ENCODE measurements around the gene DIP2C.
A peak's percentile ranks its signal among the peaks of the same experiment; 100 is the strongest.
"Not testable (repeated sequence)": the region's sequence is repeated elsewhere in the genome, so short reads cannot be mapped to it uniquely, and the experiment has no call there.

The DIP2C gene

DNA sequence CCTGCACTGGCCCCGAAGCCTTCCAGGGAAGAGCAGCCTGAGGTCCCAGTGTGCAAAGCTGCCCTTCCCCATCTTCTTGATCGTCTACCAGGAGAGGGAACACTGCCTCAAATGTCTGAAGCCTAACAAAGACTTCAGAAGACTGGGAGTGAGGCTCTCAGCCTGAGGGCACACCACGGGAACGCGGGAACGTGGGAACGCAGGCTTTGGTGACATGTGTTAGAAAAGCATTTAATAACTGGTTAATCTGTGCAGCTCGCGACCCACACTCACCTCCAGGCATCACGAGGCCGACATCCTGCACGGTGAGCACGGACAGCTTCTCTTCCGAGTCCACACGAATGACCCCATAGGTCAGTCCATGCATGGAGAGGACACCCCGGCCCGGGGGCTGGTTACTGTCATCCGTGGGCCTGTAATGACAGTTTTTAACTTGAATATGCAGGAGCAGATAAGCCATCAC, 320.2 kb downstream of the DIP2C start:
- no peak for TF ChIP-seq ZNF384 (IDR thresholded peaks at IDR 0.05)
- ChIA-PET CTCF (no interaction called here), POLR2A (no interaction called here)
- no peak for DNase-seq (ENCODE audit: extremely low spot score)

GRCh38 chr10:368579-369220, 320.8 kb downstream of the DIP2C start:
- ChIA-PET POLR2A (no interaction called here), CTCF (interaction anchor here (0.6 kb wide), 1 partner anchor 16 kb away, joined by 4 read pairs; no protein-coding TSS in a partner anchor)
- TF ChIP-seq LEF1 (IDR thresholded peaks at IDR 0.05; ENCODE audit: borderline replicate concordance), result no peak
- TF ChIP-seq ARNT (IDR thresholded peaks at IDR 0.05), result no peak
- no peak for TF ChIP-seq ZNF384 (IDR thresholded peaks at IDR 0.05)
- TF ChIP-seq FOXM1 (IDR thresholded peaks at IDR 0.05; ENCODE audit: borderline replicate concordance), result no peak
- no peak for TF ChIP-seq BHLHE40 (IDR thresholded peaks at IDR 0.05; ENCODE audit: borderline replicate concordance)
- no peak for TF ChIP-seq SUZ12 (IDR thresholded peaks at IDR 0.05)
- no peak for TF ChIP-seq CTBP1 (IDR thresholded peaks at IDR 0.05; ENCODE audit: borderline replicate concordance)
- TF ChIP-seq TARDBP (IDR thresholded peaks at IDR 0.05), result no peak
- no peak for TF ChIP-seq FOXA1 (IDR thresholded peaks at IDR 0.05)
- TF ChIP-seq SP1 (IDR thresholded peaks at IDR 0.05), result no peak
- no peak for TF ChIP-seq L3MBTL2 (conservative IDR thresholded peaks at IDR 0.05)
- no peak for TF ChIP-seq NFRKB (IDR thresholded peaks at IDR 0.05)
- no peak for TF ChIP-seq HDGF (IDR thresholded peaks at IDR 0.05; ENCODE audit: borderline replicate concordance)
- TF ChIP-seq PKNOX1 (IDR thresholded peaks at IDR 0.05), result no peak
- TF ChIP-seq FOXK2 (IDR thresholded peaks at IDR 0.05), result no peak
- TF ChIP-seq ELF4 (IDR thresholded peaks at IDR 0.05), result no peak
- DNase-seq (ENCODE audit: extremely low spot score), result no peak

- DNase-seq (ENCODE audit: extremely low spot score); POLR2A ChIA-PET: not testable (repeated sequence)
- CTCF ChIA-PET, result interaction anchor here (0.6 kb wide), 1 partner anchor 15 kb away, joined by 4 read pairs; no protein-coding TSS in a partner anchor
These were observed 321.4 kb downstream of the DIP2C start for GRCh38 chr10:368107-368506.

DNA sequence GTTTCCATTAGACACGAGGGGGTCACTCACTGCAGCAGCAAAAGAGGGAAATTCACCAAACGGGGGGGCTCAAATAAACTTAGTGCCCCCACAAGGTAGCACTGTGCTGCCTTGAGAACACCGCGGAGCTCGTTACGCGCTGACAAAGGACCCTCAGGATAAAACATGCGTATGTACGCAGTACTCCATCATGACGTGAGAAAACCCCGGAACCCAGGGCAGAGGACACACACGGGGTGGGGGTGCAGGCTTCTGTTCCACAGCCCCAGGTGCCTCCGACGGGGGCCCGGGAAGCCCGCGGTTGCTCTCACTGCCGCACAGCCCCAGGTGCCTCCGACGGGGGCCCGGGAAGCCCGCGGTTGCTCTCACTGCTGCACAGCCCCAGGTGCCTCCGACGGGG, 321.8 kb downstream of the DIP2C start:
- no peak for TF ChIP-seq FOXK2 (IDR thresholded peaks at IDR 0.05)
- no peak for TF ChIP-seq L3MBTL2 (conservative IDR thresholded peaks at IDR 0.05)
- no peak for TF ChIP-seq BHLHE40 (IDR thresholded peaks at IDR 0.05; ENCODE audit: borderline replicate concordance)
- no peak for TF ChIP-seq FOXM1 (IDR thresholded peaks at IDR 0.05; ENCODE audit: borderline replicate concordance)
- no peak for TF ChIP-seq ELF4 (IDR thresholded peaks at IDR 0.05)
- TF ChIP-seq SP1 (IDR thresholded peaks at IDR 0.05), result no peak
- TF ChIP-seq FOXA1 (IDR thresholded peaks at IDR 0.05), result no peak
- DNase-seq (ENCODE audit: extremely low spot score), result no peak
- CTCF ChIA-PET, result no interaction called here
- POLR2A ChIA-PET, result no interaction called here

GRCh38 chr10:366186-366585, 323.3 kb downstream of the DIP2C start:
- CTCF ChIA-PET, result no interaction called here
- POLR2A ChIA-PET, result no interaction called here
- no peak for DNase-seq (ENCODE audit: extremely low spot score)
- TF ChIP-seq ZNF384 (IDR thresholded peaks at IDR 0.05) (no peak), HDGF (IDR thresholded peaks at IDR 0.05; ENCODE audit: borderline replicate concordance) (no peak), FOXA1 (IDR thresholded peaks at IDR 0.05) (no peak), CTBP1 (IDR thresholded peaks at IDR 0.05; ENCODE audit: borderline replicate concordance) (no peak), FOXK2 (IDR thresholded peaks at IDR 0.05) (no peak), TARDBP (IDR thresholded peaks at IDR 0.05) (no peak), FOXM1 (IDR thresholded peaks at IDR 0.05; ENCODE audit: borderline replicate concordance) (no peak)

GRCh38 chr10:364267-364775, 325.1 kb downstream of the DIP2C start:
- no peak for DNase-seq (ENCODE audit: extremely low spot score)
- CTCF ChIA-PET, result no interaction called here
- TF ChIP-seq ARNT (IDR thresholded peaks at IDR 0.05) (no peak), HDGF (IDR thresholded peaks at IDR 0.05; ENCODE audit: borderline replicate concordance) (no peak), CTBP1 (IDR thresholded peaks at IDR 0.05; ENCODE audit: borderline replicate concordance) (no peak)
- POLR2A ChIA-PET, result no interaction called here

DNA sequence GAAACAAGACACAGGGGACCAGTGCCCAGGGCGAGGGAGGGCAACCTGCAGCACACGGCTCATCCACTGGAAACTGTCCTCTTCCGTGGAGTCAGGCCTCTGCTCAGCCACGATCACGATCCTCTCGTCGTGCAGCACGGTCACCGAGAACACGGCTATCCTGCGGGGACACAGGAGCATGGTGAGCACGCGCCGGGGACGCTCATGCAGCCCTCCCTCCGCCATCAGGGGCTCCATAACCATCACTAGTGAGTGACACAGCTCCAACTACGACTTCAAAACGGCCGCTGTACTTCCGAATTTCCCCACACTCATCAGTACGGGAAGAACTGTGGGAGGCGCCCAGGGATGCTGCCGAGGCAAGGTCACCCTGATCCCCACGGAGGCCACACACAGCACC, 326.3 kb downstream of the DIP2C start:
- TF ChIP-seq TARDBP (IDR thresholded peaks at IDR 0.05) (no peak), L3MBTL2 (conservative IDR thresholded peaks at IDR 0.05) (no peak)
- POLR2A ChIA-PET, result no interaction called here
- no peak for DNase-seq (ENCODE audit: extremely low spot score)
- CTCF ChIA-PET, result no interaction called here

DNA sequence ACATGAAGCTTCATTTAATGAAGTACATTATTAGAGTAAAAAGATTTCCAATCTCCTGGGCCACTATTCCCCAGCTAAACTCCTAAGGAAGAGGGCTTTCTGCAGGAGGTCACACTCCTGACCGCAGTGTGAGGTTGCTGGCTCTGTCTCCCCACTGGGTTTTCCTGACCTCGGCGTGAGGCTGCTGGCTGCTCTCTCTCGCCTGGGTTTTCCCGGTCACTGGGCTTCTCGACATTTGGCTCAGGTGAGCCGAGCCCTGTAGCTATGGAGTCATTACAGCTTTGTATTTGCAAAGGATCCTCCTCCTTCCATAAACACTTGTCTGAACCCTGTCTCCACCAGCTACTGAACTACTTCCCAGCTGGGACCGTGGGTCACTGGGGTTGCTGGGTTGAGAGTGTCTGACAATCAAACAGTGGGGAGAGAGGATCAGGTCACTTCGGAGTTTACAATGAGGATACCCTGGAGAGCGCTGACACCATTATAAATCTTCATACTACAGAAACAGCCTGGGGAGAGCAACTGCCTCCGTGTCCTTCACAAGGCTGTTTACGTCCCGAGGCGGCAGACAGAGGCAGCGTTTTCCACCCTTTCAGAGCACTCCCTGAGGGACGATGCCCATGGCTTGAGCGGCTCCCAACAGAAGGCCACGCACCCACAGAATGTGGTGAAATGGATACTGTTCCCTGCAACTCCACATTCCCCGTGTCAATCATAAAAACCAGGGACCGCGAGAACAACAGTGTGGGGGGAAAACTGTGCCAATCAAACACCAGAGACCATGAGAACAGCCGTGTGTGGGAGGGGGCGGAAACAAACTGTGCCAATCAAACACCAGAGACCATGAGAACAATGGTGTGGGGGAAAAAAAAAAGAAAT, 328.0 kb downstream of the DIP2C start:
- POLR2A ChIA-PET, result no interaction called here
- CTCF ChIA-PET, result no interaction called here
- DNase-seq (ENCODE audit: extremely low spot score), result no peak
- TF ChIP-seq ZNF384 (IDR thresholded peaks at IDR 0.05) (no peak), FOXK2 (IDR thresholded peaks at IDR 0.05) (no peak), L3MBTL2 (conservative IDR thresholded peaks at IDR 0.05) (peak; percentile 42), FOXA1 (IDR thresholded peaks at IDR 0.05) (no peak), PKNOX1 (IDR thresholded peaks at IDR 0.05) (peak; percentile 93), SP1 (IDR thresholded peaks at IDR 0.05) (no peak), HDGF (IDR thresholded peaks at IDR 0.05; ENCODE audit: borderline replicate concordance) (no peak), CTBP1 (IDR thresholded peaks at IDR 0.05; ENCODE audit: borderline replicate concordance) (no peak)

All from HEK293T (cell line).